ENCODE measurements around the gene RPS6KA1. TPM values are rescaled to one million over a fixed set of nuclear protein-coding genes. Genes with fewer than 3 reads are reported as not detected.

Gene RPS6KA1
- total and polyA plus RNA-seq, 2 of the 13 experiments (the other 11 are each of a cell fraction or from before 2014, with no cell fraction given), result 19.6 to 24.2 TPM

DNA sequence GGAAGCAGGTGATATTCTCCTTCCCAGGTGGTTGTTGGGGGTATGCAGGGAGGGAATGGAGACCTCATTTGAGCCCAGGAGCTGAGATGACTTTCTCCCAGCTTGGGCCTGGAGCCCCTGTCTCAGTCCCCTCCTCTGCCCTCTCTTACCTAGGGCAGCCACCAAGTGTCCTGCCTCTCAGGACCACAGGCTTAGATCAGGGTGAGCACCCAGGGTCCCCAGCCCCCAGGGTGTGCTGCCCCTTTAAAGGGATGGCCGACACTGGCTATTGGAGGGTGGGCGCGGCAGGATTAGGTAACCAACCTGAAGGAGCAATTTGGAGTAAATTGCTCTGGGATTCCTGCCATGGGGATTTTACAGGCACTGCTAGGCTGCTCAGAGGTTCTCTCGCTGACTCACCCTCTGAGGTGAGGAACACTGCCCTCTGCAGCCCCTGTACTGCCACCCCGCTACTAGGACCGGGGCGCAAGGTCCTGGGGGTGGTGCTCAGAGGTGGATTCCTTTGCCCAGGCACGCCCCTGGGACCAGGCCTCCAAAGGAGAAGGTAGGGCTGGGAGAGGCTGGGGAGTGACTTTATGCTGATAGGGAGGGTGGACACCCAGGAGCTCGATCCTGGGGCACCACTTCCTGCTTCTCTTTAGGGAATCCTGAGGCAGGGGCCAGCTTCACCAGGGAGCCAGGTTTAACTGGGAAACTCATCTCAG is 1.5 kb downstream of the RPS6KA1 start (continued):
- TF ChIP-seq SMAD9 (CRISPR knock-in tag; IDR thresholded peaks at IDR 0.05) (no peak), TP53 (CRISPR knock-in tag; conservative IDR thresholded peaks at IDR 0.05) (no peak), ZNF749 (CRISPR knock-in tag; IDR thresholded peaks at IDR 0.05; ENCODE audit: borderline replicate concordance) (no peak), PHF8 (CRISPR knock-in tag; IDR thresholded peaks at IDR 0.05) (no peak; the same call in 1 of the 2 replicates), ZNF44 (CRISPR knock-in tag; IDR thresholded peaks at IDR 0.05) (no peak), ZNF431 (CRISPR knock-in tag; IDR thresholded peaks at IDR 0.05; ENCODE audit: borderline replicate concordance, low read depth) (no peak), ZNF121 (CRISPR knock-in tag; IDR thresholded peaks at IDR 0.05) (no peak), ZNF839 (CRISPR knock-in tag; IDR thresholded peaks at IDR 0.05; ENCODE audit: borderline replicate concordance) (no peak), ZNF891 (CRISPR knock-in tag; IDR thresholded peaks at IDR 0.05) (peak; percentile 19; the same call in 1 of the 2 replicates), ZNF136 (CRISPR knock-in tag; IDR thresholded peaks at IDR 0.05; ENCODE audit: low read depth) (no peak), SIX4 (CRISPR knock-in tag; IDR thresholded peaks at IDR 0.05) (no peak), ZNF605 (CRISPR knock-in tag; IDR thresholded peaks at IDR 0.05) (no peak), ZSCAN31 (CRISPR knock-in tag; IDR thresholded peaks at IDR 0.05; ENCODE audit: low read depth) (no peak), ZNF329 (CRISPR knock-in tag; IDR thresholded peaks at IDR 0.05; ENCODE audit: low read depth) (no peak), ZNF776 (CRISPR knock-in tag; IDR thresholded peaks at IDR 0.05) (no peak), NRL (CRISPR knock-in tag; IDR thresholded peaks at IDR 0.05; ENCODE audit: borderline replicate concordance) (no peak), DPF2 (CRISPR knock-in tag; IDR thresholded peaks at IDR 0.05; ENCODE audit: borderline replicate concordance, low read depth) (no peak), NFE2 (CRISPR knock-in tag; IDR thresholded peaks at IDR 0.05) (peak; percentile 59; the same call in 1 of the 2 replicates), HCFC1 (IDR thresholded peaks at IDR 0.05; ENCODE audit: low read depth, low read length) (no peak)
- TF ChIP-seq, protein P1, sequence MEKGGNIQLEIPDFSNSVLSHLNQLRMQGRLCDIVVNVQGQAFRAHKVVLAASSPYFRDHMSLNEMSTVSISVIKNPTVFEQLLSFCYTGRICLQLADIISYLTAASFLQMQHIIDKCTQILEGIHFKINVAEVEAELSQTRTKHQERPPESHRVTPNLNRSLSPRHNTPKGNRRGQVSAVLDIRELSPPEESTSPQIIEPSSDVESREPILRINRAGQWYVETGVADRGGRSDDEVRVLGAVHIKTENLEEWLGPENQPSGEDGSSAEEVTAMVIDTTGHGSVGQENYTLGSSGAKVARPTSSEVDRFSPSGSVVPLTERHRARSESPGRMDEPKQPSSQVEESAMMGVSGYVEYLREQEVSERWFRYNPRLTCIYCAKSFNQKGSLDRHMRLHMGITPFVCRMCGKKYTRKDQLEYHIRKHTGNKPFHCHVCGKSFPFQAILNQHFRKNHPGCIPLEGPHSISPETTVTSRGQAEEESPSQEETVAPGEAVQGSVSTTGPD (CRISPR knock-in tag; IDR thresholded peaks at IDR 0.05), result no peak
- TF ChIP-seq, protein P2, sequence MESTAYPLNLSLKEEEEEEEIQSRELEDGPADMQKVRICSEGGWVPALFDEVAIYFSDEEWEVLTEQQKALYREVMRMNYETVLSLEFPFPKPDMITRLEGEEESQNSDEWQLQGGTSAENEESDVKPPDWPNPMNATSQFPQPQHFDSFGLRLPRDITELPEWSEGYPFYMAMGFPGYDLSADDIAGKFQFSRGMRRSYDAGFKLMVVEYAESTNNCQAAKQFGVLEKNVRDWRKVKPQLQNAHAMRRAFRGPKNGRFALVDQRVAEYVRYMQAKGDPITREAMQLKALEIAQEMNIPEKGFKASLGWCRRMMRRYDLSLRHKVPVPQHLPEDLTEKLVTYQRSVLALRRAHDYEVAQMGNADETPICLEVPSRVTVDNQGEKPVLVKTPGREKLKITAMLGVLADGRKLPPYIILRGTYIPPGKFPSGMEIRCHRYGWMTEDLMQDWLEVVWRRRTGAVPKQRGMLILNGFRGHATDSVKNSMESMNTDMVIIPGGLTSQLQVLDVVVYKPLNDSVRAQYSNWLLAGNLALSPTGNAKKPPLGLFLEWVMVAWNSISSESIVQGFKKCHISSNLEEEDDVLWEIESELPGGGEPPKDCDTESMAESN (CRISPR knock-in tag; conservative IDR thresholded peaks at IDR 0.05), result no peak
- TF ChIP-seq, protein P3, sequence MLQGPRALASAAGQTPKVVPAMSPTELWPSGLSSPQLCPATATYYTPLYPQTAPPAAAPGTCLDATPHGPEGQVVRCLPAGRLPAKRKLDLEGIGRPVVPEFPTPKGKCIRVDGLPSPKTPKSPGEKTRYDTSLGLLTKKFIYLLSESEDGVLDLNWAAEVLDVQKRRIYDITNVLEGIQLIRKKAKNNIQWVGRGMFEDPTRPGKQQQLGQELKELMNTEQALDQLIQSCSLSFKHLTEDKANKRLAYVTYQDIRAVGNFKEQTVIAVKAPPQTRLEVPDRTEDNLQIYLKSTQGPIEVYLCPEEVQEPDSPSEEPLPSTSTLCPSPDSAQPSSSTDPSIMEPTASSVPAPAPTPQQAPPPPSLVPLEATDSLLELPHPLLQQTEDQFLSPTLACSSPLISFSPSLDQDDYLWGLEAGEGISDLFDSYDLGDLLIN (CRISPR knock-in tag; IDR thresholded peaks at IDR 0.05; ENCODE audit: borderline replicate concordance), result no peak
- TF ChIP-seq, protein P4, sequence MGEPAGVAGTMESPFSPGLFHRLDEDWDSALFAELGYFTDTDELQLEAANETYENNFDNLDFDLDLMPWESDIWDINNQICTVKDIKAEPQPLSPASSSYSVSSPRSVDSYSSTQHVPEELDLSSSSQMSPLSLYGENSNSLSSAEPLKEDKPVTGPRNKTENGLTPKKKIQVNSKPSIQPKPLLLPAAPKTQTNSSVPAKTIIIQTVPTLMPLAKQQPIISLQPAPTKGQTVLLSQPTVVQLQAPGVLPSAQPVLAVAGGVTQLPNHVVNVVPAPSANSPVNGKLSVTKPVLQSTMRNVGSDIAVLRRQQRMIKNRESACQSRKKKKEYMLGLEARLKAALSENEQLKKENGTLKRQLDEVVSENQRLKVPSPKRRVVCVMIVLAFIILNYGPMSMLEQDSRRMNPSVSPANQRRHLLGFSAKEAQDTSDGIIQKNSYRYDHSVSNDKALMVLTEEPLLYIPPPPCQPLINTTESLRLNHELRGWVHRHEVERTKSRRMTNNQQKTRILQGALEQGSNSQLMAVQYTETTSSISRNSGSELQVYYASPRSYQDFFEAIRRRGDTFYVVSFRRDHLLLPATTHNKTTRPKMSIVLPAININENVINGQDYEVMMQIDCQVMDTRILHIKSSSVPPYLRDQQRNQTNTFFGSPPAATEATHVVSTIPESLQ (CRISPR knock-in tag; conservative IDR thresholded peaks at IDR 0.05), result no peak
